ENCODE results near the gene SBNO1.
A peak's percentile ranks its signal among the peaks of the same experiment; 100 is the strongest.

Gene SBNO1

GRCh38 chr12:123270214-123271000 is 94.2 kb downstream of the SBNO1 start:
- H3K4me1 ChIP-seq (ENCODE audit: control insufficient read depth, insufficient read depth, low read length, unreplicated experiment), result peaks cover 16% of the 10 kb centered on the region
- H3K36me3 ChIP-seq (ENCODE audit: insufficient read depth, low read length), result no peaks in the 10 kb centered on the region
- H2AFZ ChIP-seq (ENCODE audit: low read length, unreplicated experiment), result peak overlapping the region; percentile 86
- H3K27me3 ChIP-seq (ENCODE audit: insufficient read depth, low read length), result no peaks in the 10 kb centered on the region
- H3K4me3 ChIP-seq (ENCODE audit: low read depth, low read length), result peak overlapping the region; percentile 92
- peaks cover 56% of the 10 kb centered on the region for H3K79me2 ChIP-seq (ENCODE audit: control insufficient read depth, insufficient read depth, low read length, unreplicated experiment)
- peak overlapping the region; percentile 31 for H3K27ac ChIP-seq (ENCODE audit: low read depth, low read length)

GRCh38 chr12:123269896-123270213 is 94.8 kb downstream of the SBNO1 start:
- Histone ChIP-seq H3K27me3 (ENCODE audit: insufficient read depth, low read length) (no peaks in the 10 kb centered on the region), H3K27ac (ENCODE audit: low read depth, low read length) (peak overlapping the region; percentile 31), H3K4me1 (ENCODE audit: control insufficient read depth, insufficient read depth, low read length, unreplicated experiment) (peaks cover 16% of the 10 kb centered on the region), H3K36me3 (ENCODE audit: insufficient read depth, low read length) (no peaks in the 10 kb centered on the region), H3K79me2 (ENCODE audit: control insufficient read depth, insufficient read depth, low read length, unreplicated experiment) (peaks cover 56% of the 10 kb centered on the region), H2AFZ (ENCODE audit: low read length, unreplicated experiment) (peak overlapping the region; percentile 86), H3K4me3 (ENCODE audit: low read depth, low read length) (peak overlapping the region; percentile 92)

GRCh38 chr12:123269395-123269892 is 95.2 kb downstream of the SBNO1 start:
- H3K4me1 ChIP-seq (ENCODE audit: control insufficient read depth, insufficient read depth, low read length, unreplicated experiment), result peaks cover 16% of the 10 kb centered on the region
- no peaks in the 10 kb centered on the region for H3K36me3 ChIP-seq (ENCODE audit: insufficient read depth, low read length)
- H2AFZ ChIP-seq (ENCODE audit: low read length, unreplicated experiment), result peak overlapping the region; percentile 86
- peaks cover 56% of the 10 kb centered on the region for H3K79me2 ChIP-seq (ENCODE audit: control insufficient read depth, insufficient read depth, low read length, unreplicated experiment)
- no peaks in the 10 kb centered on the region for H3K27me3 ChIP-seq (ENCODE audit: insufficient read depth, low read length)
- peak overlapping the region; percentile 92 for H3K4me3 ChIP-seq (ENCODE audit: low read depth, low read length)
- H3K27ac ChIP-seq (ENCODE audit: low read depth, low read length), result peak overlapping the region; percentile 31

GRCh38 chr12:123268850-123269249 is 95.8 kb downstream of the SBNO1 start:
- Histone ChIP-seq H3K79me2 (ENCODE audit: control insufficient read depth, insufficient read depth, low read length, unreplicated experiment) (peaks cover 56% of the 10 kb centered on the region), H3K27me3 (ENCODE audit: insufficient read depth, low read length) (no peaks in the 10 kb centered on the region), H3K36me3 (ENCODE audit: insufficient read depth, low read length) (no peaks in the 10 kb centered on the region), H2AFZ (ENCODE audit: low read length, unreplicated experiment) (no peak overlapping the region), H3K27ac (ENCODE audit: low read depth, low read length) (no peak overlapping the region), H3K4me3 (ENCODE audit: low read depth, low read length) (peak overlapping the region; percentile 92), H3K4me1 (ENCODE audit: control insufficient read depth, insufficient read depth, low read length, unreplicated experiment) (peaks cover 16% of the 10 kb centered on the region)

GRCh38 chr12:123267991-123268843 is 96.4 kb downstream of the SBNO1 start:
- Histone ChIP-seq H3K36me3 (ENCODE audit: insufficient read depth, low read length) (no peaks in the 10 kb centered on the region), H2AFZ (ENCODE audit: low read length, unreplicated experiment) (no peak overlapping the region), H3K79me2 (ENCODE audit: control insufficient read depth, insufficient read depth, low read length, unreplicated experiment) (peaks cover 56% of the 10 kb centered on the region), H3K27me3 (ENCODE audit: insufficient read depth, low read length) (no peaks in the 10 kb centered on the region), H3K4me1 (ENCODE audit: control insufficient read depth, insufficient read depth, low read length, unreplicated experiment) (peaks cover 16% of the 10 kb centered on the region), H3K27ac (ENCODE audit: low read depth, low read length) (no peak overlapping the region), H3K4me3 (ENCODE audit: low read depth, low read length) (no peak overlapping the region)

- Histone ChIP-seq H3K4me1 (ENCODE audit: control insufficient read depth, insufficient read depth, low read length, unreplicated experiment) (peaks cover 15% of the 10 kb centered on the region), H3K27me3 (ENCODE audit: insufficient read depth, low read length) (no peaks in the 10 kb centered on the region), H2AFZ (ENCODE audit: low read length, unreplicated experiment) (no peak overlapping the region), H3K27ac (ENCODE audit: low read depth, low read length) (no peak overlapping the region), H3K36me3 (ENCODE audit: insufficient read depth, low read length) (no peaks in the 10 kb centered on the region; the same call in 1 of the 2 replicates), H3K79me2 (ENCODE audit: control insufficient read depth, insufficient read depth, low read length, unreplicated experiment) (peaks cover 56% of the 10 kb centered on the region), H3K4me3 (ENCODE audit: low read depth, low read length) (no peak overlapping the region)
These were observed 97.2 kb downstream of the SBNO1 start for GRCh38 chr12:123267335-123267920.

- Histone ChIP-seq H3K79me2 (ENCODE audit: control insufficient read depth, insufficient read depth, low read length, unreplicated experiment) (peaks cover 51% of the 10 kb centered on the region), H3K36me3 (ENCODE audit: insufficient read depth, low read length) (no peaks in the 10 kb centered on the region; the same call in 1 of the 2 replicates), H2AFZ (ENCODE audit: low read length, unreplicated experiment) (no peak overlapping the region), H3K4me3 (ENCODE audit: low read depth, low read length) (no peak overlapping the region), H3K27me3 (ENCODE audit: insufficient read depth, low read length) (no peaks in the 10 kb centered on the region), H3K4me1 (ENCODE audit: control insufficient read depth, insufficient read depth, low read length, unreplicated experiment) (peaks cover 11% of the 10 kb centered on the region), H3K27ac (ENCODE audit: low read depth, low read length) (no peak overlapping the region)
These were observed 97.9 kb downstream of the SBNO1 start for GRCh38 chr12:123266679-123267277.

GRCh38 chr12:123265851-123266678 is 98.6 kb downstream of the SBNO1 start:
- Histone ChIP-seq H3K27ac (ENCODE audit: low read depth, low read length) (no peak overlapping the region), H3K4me1 (ENCODE audit: control insufficient read depth, insufficient read depth, low read length, unreplicated experiment) (peaks cover 11% of the 10 kb centered on the region), H3K36me3 (ENCODE audit: insufficient read depth, low read length) (peaks cover under 1% of the 10 kb centered on the region; the same call in 1 of the 2 replicates), H2AFZ (ENCODE audit: low read length, unreplicated experiment) (no peak overlapping the region), H3K79me2 (ENCODE audit: control insufficient read depth, insufficient read depth, low read length, unreplicated experiment) (peaks cover 49% of the 10 kb centered on the region), H3K27me3 (ENCODE audit: insufficient read depth, low read length) (no peaks in the 10 kb centered on the region), H3K4me3 (ENCODE audit: low read depth, low read length) (no peak overlapping the region)

- no peak overlapping the region for H2AFZ ChIP-seq (ENCODE audit: low read length, unreplicated experiment)
- H3K27ac ChIP-seq (ENCODE audit: low read depth, low read length), result no peak overlapping the region
- H3K27me3 ChIP-seq (ENCODE audit: insufficient read depth, low read length), result no peaks in the 10 kb centered on the region
- H3K4me1 ChIP-seq (ENCODE audit: control insufficient read depth, insufficient read depth, low read length, unreplicated experiment), result peaks cover 8% of the 10 kb centered on the region
- peaks cover 13% of the 10 kb centered on the region; the same call in 1 of the 2 replicates for H3K36me3 ChIP-seq (ENCODE audit: insufficient read depth, low read length)
- no peak overlapping the region for H3K4me3 ChIP-seq (ENCODE audit: low read depth, low read length)
- H3K79me2 ChIP-seq (ENCODE audit: control insufficient read depth, insufficient read depth, low read length, unreplicated experiment), result peaks cover 36% of the 10 kb centered on the region
These were observed 100.0 kb downstream of the SBNO1 start for GRCh38 chr12:123264642-123265041.

All from ACC112 (cell line).